IPS DF 6.9 (cell line): ENCODE measurements around the gene NR1H3.
A peak's percentile ranks its signal among the peaks of the same experiment; 100 is the strongest.
"Not testable (repeated sequence)": the region's sequence is repeated elsewhere in the genome, so short reads cannot be mapped to it uniquely, and the experiment has no call there.

ENCODE experiments used
- DNase-seq: peaks from one replicate; pipeline ENCODE4 v3.0.0-alpha.2; 2013; ENCODE audit warnings: low read depth, low spot score
- H3K27ac ChIP-seq: one replicate; pipeline ENCODE4 v1.5.1; 2013; ENCODE audit warnings: low read length, control low read depth
- H3K27me3 ChIP-seq: 2 replicates; pipeline ENCODE4 v1.6.1; 2013; ENCODE audit warnings: mild to moderate bottlenecking, low read length; ENCODE audit not compliant: control insufficient read depth, insufficient read depth
- H3K36me3 ChIP-seq: 2 replicates; pipeline ENCODE4 v1.6.1; 2013; ENCODE audit warnings: low read length; ENCODE audit not compliant: control insufficient read depth, insufficient read depth
- H3K4me1 ChIP-seq: 2 replicates; pipeline ENCODE4 v1.6.1; 2013; ENCODE audit warnings: low read length; ENCODE audit not compliant: control insufficient read depth, insufficient read depth
- H3K4me3 ChIP-seq: 2 replicates; pipeline ENCODE4 v1.5.1; 2013; ENCODE audit warnings: mild to moderate bottlenecking, low read length
- H3K9me3 ChIP-seq: 2 replicates; pipeline ENCODE4 v1.6.1; 2013; ENCODE audit warnings: low read length, inconsistent platforms; ENCODE audit not compliant: control insufficient read depth, insufficient read depth
- WGBS: extraction: QIAGEN DNeasy Blood & Tissue Kit; methylation state at CpG from one replicate; pipeline ENCODE4 v1.1.7; 2013; ENCODE audit warnings: mixed read lengths, missing lambda C conversion rate; ENCODE audit not compliant: insufficient read length, insufficient coverage; 5-methylcytosine and 5-hydroxymethylcytosine counted together

Gene NR1H3

DNA sequence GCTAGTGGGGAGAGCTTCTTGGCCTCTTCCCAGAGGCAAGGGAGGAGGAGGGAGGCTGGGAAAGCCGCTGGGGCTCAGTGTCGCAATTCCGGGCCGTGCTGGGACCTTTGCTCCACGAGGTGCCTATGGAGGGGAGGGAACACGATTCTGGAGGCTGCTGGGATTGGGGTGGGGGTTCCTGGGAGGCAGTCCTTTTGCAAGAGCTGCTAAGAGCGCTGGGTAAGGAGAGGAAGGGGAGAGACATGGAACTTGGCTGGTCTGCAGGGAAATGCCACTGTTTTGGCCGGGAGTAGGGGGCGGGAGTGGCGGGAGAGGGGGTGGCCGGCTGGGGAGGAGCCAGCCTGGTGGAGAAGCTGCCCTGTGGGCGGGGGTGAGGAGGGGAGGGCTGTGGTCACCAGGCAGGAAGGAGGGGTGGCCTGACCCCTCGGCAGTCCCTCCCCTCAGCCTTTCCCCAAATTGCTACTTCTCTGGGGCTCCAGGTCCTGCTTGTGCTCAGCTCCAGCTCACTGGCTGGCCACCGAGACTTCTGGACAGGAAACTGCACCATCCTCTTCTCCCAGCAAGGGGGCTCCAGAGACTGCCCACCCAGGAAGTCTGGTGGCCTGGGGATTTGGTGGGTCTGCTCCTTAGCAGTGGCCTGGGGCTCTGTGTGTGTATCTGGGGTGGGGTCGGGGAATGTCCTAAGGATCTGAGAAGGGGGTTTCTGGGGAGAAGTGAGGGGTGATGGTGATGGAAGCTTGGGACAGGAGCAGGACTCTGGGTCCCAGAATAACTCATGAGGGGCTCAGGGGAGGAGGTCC lies at the start of gene NR1H3:
Gene NR1H3, plus strand, starts transcription at position 480 of the 800 bp plus-strand sequence. CDS start 1,221 bp downstream, outside the sequence.
- H3K36me3 ChIP-seq: no peaks in the 10 kb centered on the region; the same call in 1 of the 2 replicates
- H3K9me3 ChIP-seq: no peaks in the 10 kb centered on the region
- no peak within 1 kb of the TSS for H3K27ac ChIP-seq
- H3K4me3 ChIP-seq: peak within 1 kb of the TSS; percentile 4; the same call in 1 of the 2 replicates
- no CpG with 5 or more reads among the region's 15 CpGs for WGBS
- peaks cover 3% of the 10 kb centered on the region; the same call in 1 of the 2 replicates for H3K4me1 ChIP-seq
- no peaks in the 10 kb centered on the region for H3K27me3 ChIP-seq
- no peak for DNase-seq

DNA sequence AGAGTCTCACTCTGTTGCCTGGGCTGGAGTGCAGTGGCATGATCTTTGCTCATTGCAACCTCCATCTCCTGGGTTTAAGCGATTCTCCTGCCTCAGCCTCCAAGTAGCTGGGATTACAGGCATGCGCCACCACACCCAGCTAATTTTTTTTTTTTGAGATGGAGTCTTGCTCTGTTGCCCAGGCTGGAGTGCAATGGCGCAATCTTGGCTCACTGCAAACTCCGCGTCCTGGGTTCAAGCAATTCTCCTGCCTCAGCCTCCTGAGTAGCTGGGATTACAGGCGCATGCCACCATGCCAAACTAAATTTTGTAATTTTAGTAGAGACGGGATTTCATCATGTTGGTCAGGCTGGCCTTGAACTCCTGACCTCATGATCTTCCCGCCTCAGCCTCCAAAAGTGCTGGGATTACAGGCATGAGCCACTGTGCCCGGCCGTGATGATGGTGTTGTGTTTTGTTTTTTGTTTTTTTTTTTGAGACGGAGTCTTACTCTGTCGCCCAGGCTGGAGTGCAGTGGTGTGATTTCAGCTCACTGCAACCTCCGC lies 49.7 kb upstream of the NR1H3 start:
- not testable (repeated sequence) for H3K4me1 ChIP-seq, H3K27ac ChIP-seq, H3K36me3 ChIP-seq, H3K4me3 ChIP-seq, H3K9me3 ChIP-seq, DNase-seq, H3K27me3 ChIP-seq
- no CpG with 5 or more reads among the region's 13 CpGs for WGBS

DNA sequence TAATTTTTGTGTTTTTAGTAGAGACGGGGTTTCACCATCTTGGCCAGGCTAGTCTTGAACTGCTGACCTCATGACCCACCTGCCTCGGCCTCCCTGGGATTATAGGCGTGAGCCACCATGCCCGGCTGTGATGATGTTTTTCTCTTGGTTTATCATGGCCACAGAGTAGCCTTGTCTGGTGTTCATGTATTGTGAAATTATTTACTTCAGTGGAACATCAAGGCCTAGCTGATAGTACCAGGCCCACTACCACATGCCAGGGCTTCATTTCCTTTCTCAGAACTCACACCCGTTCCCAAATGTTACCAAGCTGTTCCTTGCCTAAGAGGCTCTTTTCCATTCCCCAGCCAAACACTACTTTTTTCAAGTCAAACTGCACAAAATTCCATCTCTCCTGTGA lies 49.2 kb upstream of the NR1H3 start:
- no peaks in the 10 kb centered on the region for H3K4me1 ChIP-seq
- no peak for DNase-seq
- no CpG with 5 or more reads among the region's 5 CpGs for WGBS
- no peaks in the 10 kb centered on the region for H3K9me3 ChIP-seq
- no peaks in the 10 kb centered on the region for H3K27me3 ChIP-seq
- H3K4me3 ChIP-seq: no peak overlapping the region
- H3K27ac ChIP-seq: no peak overlapping the region
- H3K36me3 ChIP-seq: no peaks in the 10 kb centered on the region

DNA sequence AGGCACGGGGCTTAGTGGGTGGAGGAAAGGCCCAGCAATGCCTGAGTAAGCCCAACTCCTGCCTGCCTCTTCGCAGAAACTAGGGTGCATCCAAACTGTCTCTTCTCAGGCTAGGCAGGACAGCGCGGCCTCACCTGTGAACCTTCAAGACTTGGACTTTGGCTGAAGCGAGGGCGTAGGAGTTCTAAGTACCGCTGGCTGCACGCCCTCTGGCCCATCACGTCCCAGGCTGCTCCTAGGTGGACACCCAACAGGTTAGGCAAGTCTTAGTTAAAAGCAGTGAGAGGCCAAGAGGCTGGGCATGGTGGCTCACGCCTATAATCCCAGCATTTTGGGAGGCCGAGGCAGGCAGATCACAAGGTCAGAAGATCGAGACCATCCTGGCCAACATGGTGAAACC lies 44.9 kb upstream of the NR1H3 start:
- H3K4me3 ChIP-seq: no peak overlapping the region
- H3K4me1 ChIP-seq: peaks cover 3% of the 10 kb centered on the region
- no peaks in the 10 kb centered on the region for H3K36me3 ChIP-seq
- H3K27me3 ChIP-seq: no peaks in the 10 kb centered on the region
- no peak for DNase-seq
- WGBS: no CpG with 5 or more reads among the region's 12 CpGs
- no peak overlapping the region for H3K27ac ChIP-seq
- H3K9me3 ChIP-seq: no peaks in the 10 kb centered on the region

DNA sequence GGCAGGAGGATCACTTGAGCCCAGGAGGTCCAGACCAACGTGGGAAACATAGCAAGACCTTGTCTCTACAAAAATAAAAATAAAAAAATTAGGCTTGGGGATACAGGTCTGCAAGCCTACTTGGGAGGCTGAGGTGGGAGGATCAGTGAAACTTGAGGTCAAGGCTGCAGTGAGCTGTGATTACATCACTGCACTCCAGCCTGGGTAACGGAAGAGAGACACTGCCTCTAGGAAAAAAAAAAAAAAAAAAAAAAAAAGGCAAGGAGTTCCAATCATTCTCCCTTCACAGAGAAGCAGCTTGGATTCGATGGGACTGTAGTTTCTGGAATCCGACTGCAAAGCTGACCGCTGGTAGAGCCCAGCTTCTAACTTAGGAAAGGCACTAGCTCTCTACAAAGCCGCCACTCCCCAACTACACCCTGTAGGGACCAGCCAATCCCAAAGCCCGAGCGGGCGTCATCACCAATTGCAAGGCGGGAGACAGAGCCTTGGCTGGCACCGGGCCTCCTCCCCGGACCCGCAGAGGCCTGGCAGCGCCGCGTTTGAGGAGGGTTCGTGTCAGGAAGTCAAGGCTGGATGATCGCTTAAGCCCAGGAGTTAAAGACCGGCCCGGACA lies 43.7 kb upstream of the NR1H3 start:
- Histone ChIP-seq H3K36me3 (no peaks in the 10 kb centered on the region), H3K27me3 (no peaks in the 10 kb centered on the region), H3K4me1 (peaks cover 3% of the 10 kb centered on the region), H3K4me3 (peak overlapping the region; percentile 44; the same call in 1 of the 2 replicates), H3K9me3 (no peaks in the 10 kb centered on the region), H3K27ac (no peak overlapping the region)
- WGBS: no CpG with 5 or more reads among the region's 20 CpGs
- DNase-seq: peak; percentile 72

DNA sequence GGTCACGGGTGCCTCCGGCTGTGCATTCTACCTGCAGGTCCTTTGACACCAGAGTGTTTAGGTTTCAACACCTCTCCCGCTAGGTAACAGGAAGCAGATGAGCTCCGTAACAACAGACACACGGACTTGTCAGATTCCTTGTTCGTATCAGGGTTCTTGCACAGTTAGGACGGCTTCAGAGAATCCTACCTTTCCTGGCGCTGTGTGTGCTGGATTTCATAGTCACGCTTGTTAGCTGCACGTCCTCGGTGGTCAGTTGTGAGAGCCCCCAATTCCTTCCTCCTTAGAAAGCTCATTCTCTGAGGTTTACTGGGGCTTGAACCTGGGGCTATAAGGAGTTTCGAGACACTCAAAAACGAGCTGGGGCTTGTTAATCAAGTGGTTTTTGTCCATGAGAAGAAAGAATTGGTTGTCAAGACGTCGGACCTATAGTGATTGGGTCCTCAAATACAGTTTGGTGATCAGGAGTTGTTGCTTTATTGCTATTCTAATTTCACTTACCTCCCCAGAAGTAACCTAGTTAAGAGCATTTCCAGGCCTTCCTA lies 42.4 kb upstream of the NR1H3 start:
- peaks cover 3% of the 10 kb centered on the region for H3K4me1 ChIP-seq
- no peaks in the 10 kb centered on the region; the same call in 1 of the 2 replicates for H3K36me3 ChIP-seq
- no peaks in the 10 kb centered on the region for H3K9me3 ChIP-seq
- H3K27me3 ChIP-seq: no peaks in the 10 kb centered on the region
- peak overlapping the region; percentile 39; the same call in 1 of the 2 replicates for H3K4me3 ChIP-seq
- no peak for DNase-seq
- no peak overlapping the region for H3K27ac ChIP-seq
- no CpG with 5 or more reads among the region's 15 CpGs for WGBS

DNA sequence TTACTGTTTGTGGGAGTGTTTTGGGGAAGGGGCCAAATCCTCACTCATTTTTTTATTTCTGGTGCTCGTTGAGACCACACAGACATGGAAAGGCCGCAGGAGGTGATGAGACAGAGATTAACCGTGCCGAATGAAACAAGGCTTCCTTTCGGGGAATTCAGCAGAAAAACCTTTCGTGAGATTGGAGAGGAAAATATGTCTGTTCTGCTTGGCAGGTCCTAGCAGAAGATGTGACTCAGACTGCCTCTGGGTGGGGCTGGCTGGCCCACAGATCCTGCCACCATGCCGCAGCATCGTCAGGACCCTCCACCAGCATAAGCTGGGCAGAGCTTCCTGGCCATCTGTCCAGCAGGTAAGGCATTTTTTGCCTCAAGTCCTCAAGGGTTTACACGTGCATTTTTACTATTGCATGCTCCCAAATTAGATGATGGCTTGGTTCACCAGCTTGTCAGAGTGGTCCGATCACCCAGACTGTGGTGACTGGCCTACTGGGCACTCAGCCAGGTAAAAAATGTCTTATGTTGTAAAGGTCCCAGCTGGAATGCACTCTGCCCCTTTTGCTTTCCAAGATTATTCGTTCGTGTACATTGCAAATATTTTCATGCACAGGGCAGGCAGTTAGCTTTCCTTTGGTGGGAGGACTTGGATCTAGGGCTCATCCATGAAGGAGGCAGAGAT lies 41.5 kb upstream of the NR1H3 start:
- no peak for DNase-seq
- Histone ChIP-seq H3K36me3 (no peaks in the 10 kb centered on the region; the same call in 1 of the 2 replicates), H3K27me3 (no peaks in the 10 kb centered on the region), H3K4me1 (peaks cover 3% of the 10 kb centered on the region), H3K9me3 (no peaks in the 10 kb centered on the region), H3K4me3 (peak overlapping the region; percentile 2; the same call in 1 of the 2 replicates), H3K27ac (no peak overlapping the region)
- WGBS: no CpG with 5 or more reads among the region's 12 CpGs

DNA sequence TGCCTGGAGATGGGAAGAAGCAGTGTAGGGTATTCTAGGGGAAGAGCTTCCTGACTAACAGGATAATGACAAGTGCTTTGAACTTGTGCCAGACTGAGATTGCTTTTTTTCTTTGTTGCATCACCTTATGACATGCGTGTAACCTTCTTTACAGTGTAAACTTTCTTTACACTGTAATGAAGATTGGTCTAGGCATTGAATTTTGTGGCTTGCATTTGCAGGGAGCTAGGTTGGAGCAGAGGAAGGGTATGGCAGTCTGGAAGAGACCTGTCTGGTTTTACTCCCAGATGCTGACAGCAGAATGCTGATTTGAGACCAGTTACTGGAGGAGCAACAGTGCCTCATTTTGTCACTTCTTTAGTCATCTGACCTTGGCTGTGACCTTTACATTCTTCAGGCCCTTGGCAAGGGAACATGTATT lies 37.4 kb upstream of the NR1H3 start:
- DNase-seq: no peak
- H3K9me3 ChIP-seq: no peaks in the 10 kb centered on the region
- peaks cover 3% of the 10 kb centered on the region; the same call in 1 of the 2 replicates for H3K36me3 ChIP-seq
- no peaks in the 10 kb centered on the region for H3K27me3 ChIP-seq
- no CpG with 5 or more reads among the region's 1 CpG for WGBS
- peaks cover 3% of the 10 kb centered on the region for H3K4me1 ChIP-seq
- H3K4me3 ChIP-seq: no peak overlapping the region
- no peak overlapping the region for H3K27ac ChIP-seq

DNA sequence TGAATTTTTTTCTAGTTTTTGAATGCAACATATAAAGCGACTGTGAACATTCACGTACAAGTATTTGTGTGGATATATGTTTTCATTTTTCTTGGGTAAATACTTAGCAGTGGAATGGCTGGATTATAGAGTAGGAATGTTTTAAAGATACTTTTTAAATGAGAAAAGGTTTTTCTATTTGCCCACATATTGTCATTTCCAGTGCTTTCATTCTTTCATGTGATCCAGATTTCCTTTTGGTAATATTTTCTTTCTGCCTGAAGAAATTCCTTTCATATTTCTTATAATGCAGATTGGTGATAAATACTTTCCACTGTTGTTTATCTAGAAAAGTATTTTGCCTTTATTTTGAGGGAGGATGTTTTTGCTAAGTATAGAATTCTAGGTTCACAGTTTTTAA lies 35.1 kb upstream of the NR1H3 start:
- H3K4me3 ChIP-seq: no peak overlapping the region
- H3K4me1 ChIP-seq: no peaks in the 10 kb centered on the region
- no peaks in the 10 kb centered on the region for H3K9me3 ChIP-seq
- no peak overlapping the region for H3K27ac ChIP-seq
- no peaks in the 10 kb centered on the region for H3K27me3 ChIP-seq
- DNase-seq: no peak
- no CpG with 5 or more reads among the region's 2 CpGs for WGBS
- H3K36me3 ChIP-seq: peaks cover 6% of the 10 kb centered on the region; the same call in 1 of the 2 replicates
